GM21786 (cell line): ENCODE data around the gene CIBAR2.

Source experiments
- ATAC-seq: cut with Tn5 transposase; IDR thresholded peaks from one replicate; pipeline ENCODE4 v1.9.1; 2021; ENCODE audit not compliant: unreplicated experiment

The CIBAR2 gene

GRCh38 chr16:85112364-85112763 lies at the start of gene CIBAR2:
TSS of gene CIBAR2 (minus strand) at chr16:85112472. CDS start at chr16:85112352, 120 bp downstream.
- ATAC-seq = no peak

- no peak for ATAC-seq
Observed at GRCh38 chr16:85159179-85159980, 47.1 kb upstream of the CIBAR2 start.

- no peak for ATAC-seq
Observed at GRCh38 chr16:85158743-85159178, 46.5 kb upstream of the CIBAR2 start.

GRCh38 chr16:85157813-85158742 lies 45.8 kb upstream of the CIBAR2 start:
- no peak for ATAC-seq

- no peak for ATAC-seq
Observed at GRCh38 chr16:85157372-85157771, 45.1 kb upstream of the CIBAR2 start.

GRCh38 chr16:85156869-85157268 lies 44.6 kb upstream of the CIBAR2 start:
- ATAC-seq = no peak

- ATAC-seq = no peak
Observed at GRCh38 chr16:85156440-85156839, 44.2 kb upstream of the CIBAR2 start.

- ATAC-seq = no peak
Observed at GRCh38 chr16:85153656-85154091, 41.4 kb upstream of the CIBAR2 start.

- ATAC-seq = no peak
Observed at GRCh38 chr16:85153046-85153445, 40.8 kb upstream of the CIBAR2 start.

- ATAC-seq = no peak
Observed at GRCh38 chr16:85152414-85153030, 40.2 kb upstream of the CIBAR2 start.

- no peak for ATAC-seq
Observed at GRCh38 chr16:85151603-85152413, 39.5 kb upstream of the CIBAR2 start.

GRCh38 chr16:85151079-85151602 lies 38.9 kb upstream of the CIBAR2 start:
- no peak for ATAC-seq

GRCh38 chr16:85150331-85150940 lies 38.2 kb upstream of the CIBAR2 start:
- ATAC-seq = no peak

GRCh38 chr16:85149776-85150175 lies 37.5 kb upstream of the CIBAR2 start:
- no peak for ATAC-seq

- ATAC-seq = no peak
Observed at GRCh38 chr16:85148931-85149330, 36.7 kb upstream of the CIBAR2 start.

- no peak for ATAC-seq
Observed at GRCh38 chr16:85146922-85147651, 34.8 kb upstream of the CIBAR2 start.

- no peak for ATAC-seq
Observed at GRCh38 chr16:85146532-85146797, 34.2 kb upstream of the CIBAR2 start.

- ATAC-seq = no peak
Observed at GRCh38 chr16:85145734-85146531, 33.7 kb upstream of the CIBAR2 start.

- no peak for ATAC-seq
Observed at GRCh38 chr16:85145188-85145587, 32.9 kb upstream of the CIBAR2 start.
